Body of pancreas (tissue), 4 donors: ENCODE measurements around the gene TOM1L2. TPM values are rescaled to one million over a fixed set of nuclear protein-coding genes. Genes with fewer than 3 reads are reported as not detected.

Experiments
- ATAC-seq: fragments of 150-250 bp; one replicate; pipeline ENCODE4 v1.9.1; 2016
- DNase-seq, 4 donors: peaks; one replicate each; pipeline ENCODE4 v3.0.0-alpha.2; 2019
- H3K27ac ChIP-seq, 4 donors: fragments of 200-600 bp; sonication (generic); 1 replicate in 3 of 4; 2 replicates in 1 of 4; pipeline versions ENCODE4 v1.5.1 to v1.6.1; 2016 to 2019; ENCODE audit warnings: mild to moderate bottlenecking in 1 of 4, mixed read lengths in 1 of 4, moderate library complexity in 1 of 4
- H3K27me3 ChIP-seq, 2 donors: fragments of 200-600 bp; sonication (generic); one replicate each; pipeline ENCODE4 v1.6.0; 2016; ENCODE audit warnings: mild to moderate bottlenecking in 1 of 2
- H3K36me3 ChIP-seq, 2 donors: fragments of 200-600 bp; sonication (generic); replicated peaks in 1 of 2; 2 replicates each; pipeline ENCODE4 v1.5.1; 2016; ENCODE audit warnings: low read depth in 2 of 2; ENCODE audit not compliant: insufficient read depth in 1 of 2
- H3K4me1 ChIP-seq: fragments of 200-600 bp; sonication (generic); one replicate; pipeline ENCODE4 v1.6.0; 2016
- H3K4me3 ChIP-seq, 2 donors: fragments of 200-600 bp; sonication (generic); 1 replicate in 1 of 2; 2 replicates in 1 of 2; pipeline ENCODE4 v1.5.1; 2016 to 2019
- H3K9me3 ChIP-seq, 3 donors: fragments of 200-600 bp; sonication (generic); 1 replicate in 2 of 3; 2 replicates in 1 of 3; pipeline ENCODE4 v1.5.1; 2016
- CTCF ChIP-seq, 7 experiments: fragments of 450-650 bp in 4 of 7; fragments of 200-600 bp in 3 of 7; sonication (generic) in 3 of 7; IDR thresholded peaks; one replicate each; pipeline ENCODE4 v1.5.1; 2016 to 2019; ENCODE audit warnings: antibody characterized with exemption in 7 of 7
- POLR2A ChIP-seq, 3 donors: fragments of 450-650 bp; IDR thresholded peaks; one replicate each; pipeline ENCODE4 v1.6.1; 2016; ENCODE audit warnings: antibody characterized with exemption in 3 of 3, mild to moderate bottlenecking in 2 of 3
- WGBS, 2 donors: methylation state at CpG; one replicate each; pipeline ENCODE4 v1.1.5; 2017; 5-methylcytosine and 5-hydroxymethylcytosine counted together
- intact Hi-C: fragments of 100-400 bp; cut with DNase I; formaldehyde crosslinking; loops from one replicate; pipeline ENCODE4 v1.15.1; 2023
- total RNA-seq, 2 donors: library from RNA; depleted of rRNA; stranded (reverse); fragments of >200 nt; gene quantifications; one replicate each; pipeline ENCODE4 v1.1.0, GENCODE V29; 2016

TOM1L2 gene
- total RNA-seq, 2 donors from 2014 or later: 35.9 to 55.8 TPM

GRCh38 chr17:17849147-17849820 is 122.9 kb downstream of the TOM1L2 start:
- H3K9me3 ChIP-seq: no peaks in the 10 kb centered on the region
- peaks cover 14% of the 10 kb centered on the region for H3K4me1 ChIP-seq
- DNase-seq (peak in 3 of 4 donors; percentile 53 to 66 (median 54)), ATAC-seq (peak; percentile 13)
- WGBS, 2 donors: 80 to 81% methylated on average over 3 to 5 of the region's 5 CpGs
- intact Hi-C loops: loop anchor here (5.0 kb wide), 1 partner anchor 37 kb away; no protein-coding TSS in a partner anchor
- no peaks in the 10 kb centered on the region for H3K27me3 ChIP-seq
- peak overlapping the region in 2 of 4 donors; percentile 9 to 36 for H3K27ac ChIP-seq
- H3K36me3 ChIP-seq: no peaks in the 10 kb centered on the region
- TF ChIP-seq CTCF (IDR thresholded peaks at IDR 0.05) (no peak), POLR2A (IDR thresholded peaks at IDR 0.05) (no peak)
- no peak overlapping the region for H3K4me3 ChIP-seq

GRCh38 chr17:17848311-17849082 is 123.7 kb downstream of the TOM1L2 start:
- no peak overlapping the region for H3K27ac ChIP-seq
- H3K36me3 ChIP-seq: no peaks in the 10 kb centered on the region
- H3K27me3 ChIP-seq: no peaks in the 10 kb centered on the region
- intact Hi-C loops: loop anchor here (5.0 kb wide), 1 partner anchor 36 kb away; no protein-coding TSS in a partner anchor
- peaks cover 14% of the 10 kb centered on the region for H3K4me1 ChIP-seq
- DNase-seq (no peak), ATAC-seq (no peak)
- TF ChIP-seq POLR2A (IDR thresholded peaks at IDR 0.05): no peak
- no peak for TF ChIP-seq CTCF (IDR thresholded peaks at IDR 0.05)
- 87% methylated on average over 8 to 10 of the region's 10 CpGs for WGBS, 2 donors
- no peaks in the 10 kb centered on the region for H3K9me3 ChIP-seq
- no peak overlapping the region for H3K4me3 ChIP-seq

GRCh38 chr17:17847726-17848125 is 124.5 kb downstream of the TOM1L2 start:
- DNase-seq (no peak), ATAC-seq (no peak)
- Histone ChIP-seq H3K4me3 (no peak overlapping the region), H3K27me3 (no peaks in the 10 kb centered on the region), H3K36me3 (no peaks in the 10 kb centered on the region), H3K4me1 (peaks cover 20% of the 10 kb centered on the region), H3K9me3 (no peaks in the 10 kb centered on the region), H3K27ac (no peak overlapping the region)
- no peak for TF ChIP-seq CTCF (IDR thresholded peaks at IDR 0.05)
- TF ChIP-seq POLR2A (IDR thresholded peaks at IDR 0.05): no peak
- WGBS, 2 donors: 92 to 97% methylated on average over 5 of the region's 5 CpGs
- intact Hi-C loops: loop anchor here (5.0 kb wide), 1 partner anchor 35 kb away; no protein-coding TSS in a partner anchor

GRCh38 chr17:17847118-17847689 is 125.0 kb downstream of the TOM1L2 start:
- 76 to 77% methylated on average over 13 to 17 of the region's 17 CpGs for WGBS, 2 donors
- Histone ChIP-seq H3K27me3 (no peaks in the 10 kb centered on the region), H3K9me3 (no peaks in the 10 kb centered on the region), H3K36me3 (no peaks in the 10 kb centered on the region), H3K4me1 (peaks cover 25% of the 10 kb centered on the region), H3K27ac (no peak overlapping the region), H3K4me3 (no peak overlapping the region)
- intact Hi-C loops: loop anchor here (5.0 kb wide), 1 partner anchor 35 kb away; no protein-coding TSS in a partner anchor
- no peak for DNase-seq
- ATAC-seq: no peak
- TF ChIP-seq CTCF (IDR thresholded peaks at IDR 0.05) (no peak), POLR2A (IDR thresholded peaks at IDR 0.05) (no peak)
